ENCODE measurements around the gene CHSY3.

Gene CHSY3

GRCh38 chr5:130234816-130235215 lies 330.6 kb downstream of the CHSY3 start:
- no peak for DNase-seq (ENCODE audit: low read depth in 2 of 2)
- TF ChIP-seq CTCF (IDR thresholded peaks at IDR 0.05; ENCODE audit: low read depth, low read length), result no peak
- no peak overlapping the region for H3K4me3 ChIP-seq (replicated peaks in 1 of 2; ENCODE audit: low read depth in 2 of 2, low read length in 2 of 2)

All from cardiac fibroblast (primary cell).